Fibroblast of skin of scalp (primary cell): Measurements from ENCODE around the gene WDFY3.

ENCODE experiments used
- DNase-seq: peaks from one replicate; pipeline ENCODE4 v3.0.0-alpha.2; 2013

WDFY3 gene

DNA sequence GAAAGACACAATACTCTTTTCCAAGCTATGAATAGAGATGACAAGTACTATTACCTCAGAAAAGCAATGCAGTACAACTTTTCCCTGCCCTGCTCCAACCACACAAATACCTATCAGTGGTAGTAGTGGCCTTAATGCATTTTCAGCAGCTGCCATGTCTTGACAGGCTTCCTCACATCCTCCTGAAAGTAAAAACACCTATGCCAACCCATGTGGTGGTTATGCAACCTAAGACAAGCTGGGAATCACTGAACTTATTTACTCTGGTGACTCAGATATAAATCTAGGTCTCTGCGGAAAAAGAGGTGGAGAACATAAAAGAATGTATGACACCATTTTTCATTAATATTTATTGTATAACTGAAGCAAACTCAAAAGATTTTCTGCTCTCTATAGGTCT lies 14.5 kb downstream of the WDFY3 start:
- peak; percentile 44 for DNase-seq

DNA sequence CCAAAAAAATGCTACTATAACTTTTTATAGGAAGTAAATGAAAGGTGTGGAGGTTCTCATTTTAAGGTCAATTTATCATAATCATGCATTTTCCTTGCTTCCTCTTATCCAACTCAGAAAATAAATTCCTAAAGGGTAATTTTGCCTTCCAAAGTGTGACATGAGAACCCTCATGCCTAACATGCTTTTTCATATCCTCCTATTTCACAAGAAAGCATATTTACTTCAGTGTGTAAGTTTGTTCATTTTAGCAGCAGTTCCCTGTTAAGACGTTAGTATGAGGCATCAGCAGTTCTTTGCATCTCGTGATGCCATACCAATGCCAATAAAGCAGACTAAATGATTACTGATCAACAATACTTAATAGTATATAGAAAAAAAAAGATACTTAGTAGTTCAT lies 18.4 kb downstream of the WDFY3 start:
- peak; percentile 31 for DNase-seq

DNA sequence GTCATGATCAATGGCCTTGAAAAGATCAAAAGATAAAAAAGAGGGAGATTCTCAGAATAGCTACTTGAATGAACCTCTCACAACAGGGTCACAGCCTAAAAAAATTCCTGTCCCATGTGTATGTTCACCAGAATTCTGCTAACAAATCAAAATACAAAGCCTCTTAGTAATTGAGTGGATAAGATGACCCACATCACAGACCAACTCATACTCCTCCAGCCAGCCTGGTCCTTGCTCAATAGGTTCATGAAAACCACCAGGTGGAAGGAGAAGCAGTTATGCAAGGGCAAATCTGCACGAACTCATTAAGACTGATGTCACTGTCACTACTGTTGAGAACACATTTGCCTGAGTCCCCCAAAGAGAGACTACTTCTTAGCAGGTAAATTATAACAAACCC lies 21.5 kb downstream of the WDFY3 start:
- DNase-seq: no peak

DNA sequence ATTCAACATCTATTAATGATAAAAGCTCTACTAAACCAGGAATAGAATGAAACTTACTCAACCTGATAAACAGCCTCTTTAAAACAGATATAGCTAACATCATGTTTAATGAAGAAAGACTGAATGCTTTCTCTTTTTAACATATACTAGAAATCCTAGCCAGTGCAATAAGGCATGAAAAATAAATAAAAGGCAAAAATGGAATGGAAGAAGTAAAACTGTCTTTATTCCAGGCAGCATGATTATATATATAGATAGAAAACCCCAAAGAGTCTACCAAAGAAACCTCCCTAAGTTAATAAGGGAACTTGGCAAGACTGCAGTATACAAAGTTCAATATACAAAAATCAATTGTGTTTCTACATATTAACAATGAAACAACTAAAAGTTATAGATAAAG lies 25.5 kb downstream of the WDFY3 start:
- no peak for DNase-seq

DNA sequence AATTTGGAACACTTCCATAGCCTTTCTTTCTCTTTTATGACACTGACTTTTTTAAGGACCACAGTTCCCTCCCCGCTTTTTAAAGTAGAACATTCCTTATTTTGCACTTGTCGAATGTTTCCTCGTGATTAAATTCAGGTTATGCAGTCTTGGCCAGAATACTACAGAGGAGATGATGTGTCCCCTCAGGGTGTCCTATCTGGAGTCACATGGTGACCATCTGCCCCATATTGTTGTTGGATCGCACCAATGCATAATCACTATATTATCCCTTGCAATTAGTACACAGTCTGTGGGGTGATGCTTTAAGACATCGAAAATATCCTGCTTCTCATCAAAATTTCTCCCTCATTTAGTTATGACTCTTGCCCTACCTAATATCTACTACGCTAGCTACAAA lies 27.4 kb downstream of the WDFY3 start:
- no peak for DNase-seq

DNA sequence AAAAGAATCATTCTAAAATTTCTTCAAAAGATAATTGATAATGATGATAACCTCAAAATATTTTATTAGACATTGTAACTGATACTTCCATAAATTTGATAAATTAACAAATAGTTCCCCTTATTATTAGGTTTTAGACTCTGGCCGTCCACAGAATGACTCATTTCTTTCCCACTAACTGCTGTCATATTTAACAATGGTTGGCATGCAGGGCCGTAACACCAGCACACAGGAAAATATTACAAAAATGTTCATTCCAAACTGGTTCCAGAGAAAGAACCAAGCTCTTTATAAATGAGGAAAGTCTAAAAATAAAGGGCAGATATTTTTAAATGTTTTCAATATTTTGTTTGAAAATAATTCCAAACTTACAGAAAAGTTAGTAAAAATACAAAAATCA lies 28.2 kb downstream of the WDFY3 start:
- DNase-seq: peak; percentile 88

DNA sequence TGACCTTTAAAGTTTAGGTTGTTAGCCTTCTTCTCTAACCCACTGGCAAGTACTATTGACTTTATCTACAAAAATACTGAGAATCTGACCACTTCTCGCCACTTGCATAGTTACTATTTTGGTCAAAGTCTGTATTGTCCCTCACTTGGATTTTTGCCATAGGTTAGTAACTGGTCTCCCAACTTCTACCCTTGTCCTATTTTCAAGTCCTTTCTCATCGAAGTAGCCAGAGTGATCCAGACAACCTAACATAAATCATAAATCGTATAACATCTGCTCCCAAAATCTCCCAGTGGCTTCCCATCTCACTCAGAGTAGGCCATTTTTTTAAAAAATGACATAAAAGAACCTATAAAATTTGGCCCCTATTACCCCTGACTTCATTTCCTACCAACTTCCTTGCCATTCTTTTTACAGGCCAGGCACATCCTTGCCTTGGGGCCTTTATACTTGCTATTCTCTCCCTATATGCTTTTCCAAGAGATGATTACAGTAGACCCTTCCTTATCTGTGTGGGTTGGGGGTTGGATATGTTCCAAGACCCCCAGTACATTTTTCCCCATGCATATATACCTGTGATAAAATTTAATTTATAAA lies 29.0 kb downstream of the WDFY3 start:
- DNase-seq: no peak

DNA sequence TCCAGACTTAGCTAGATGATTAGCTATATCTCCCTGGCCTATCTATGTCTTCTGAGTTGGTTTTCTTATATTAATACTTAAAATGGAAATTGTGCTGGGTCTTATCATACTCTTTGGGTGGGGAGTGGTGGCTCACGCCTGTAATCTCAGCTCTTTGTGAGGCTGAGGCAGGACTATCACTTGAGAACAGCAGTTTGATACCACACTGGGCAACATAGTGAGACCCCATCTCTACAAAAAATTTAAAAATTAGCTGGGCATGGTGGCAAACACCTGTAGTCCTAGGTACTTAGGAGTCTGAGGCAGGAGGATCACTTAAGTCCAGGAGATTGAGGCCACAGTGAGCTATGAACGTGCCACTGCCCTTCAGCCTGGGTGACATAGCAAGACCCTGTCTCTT lies 30.4 kb downstream of the WDFY3 start:
- DNase-seq: no peak

DNA sequence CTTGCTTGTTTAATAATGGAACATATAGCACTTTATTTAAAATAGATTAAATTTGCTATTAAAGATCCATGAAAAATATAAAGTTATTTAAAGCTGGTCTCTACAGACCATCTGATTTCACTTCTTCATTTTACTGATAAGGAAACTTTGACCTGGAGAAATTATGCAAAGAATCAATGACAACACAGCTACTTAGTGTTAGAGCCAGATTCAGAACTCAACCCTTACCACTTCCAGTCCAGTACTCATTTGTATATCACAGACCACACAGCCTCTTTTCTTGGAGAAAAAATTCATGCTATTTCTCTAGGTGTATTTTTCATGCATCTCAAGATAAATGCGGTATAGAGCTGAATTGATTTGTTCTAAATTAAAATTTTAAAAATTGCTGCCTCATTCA lies 34.0 kb downstream of the WDFY3 start:
- no peak for DNase-seq

DNA sequence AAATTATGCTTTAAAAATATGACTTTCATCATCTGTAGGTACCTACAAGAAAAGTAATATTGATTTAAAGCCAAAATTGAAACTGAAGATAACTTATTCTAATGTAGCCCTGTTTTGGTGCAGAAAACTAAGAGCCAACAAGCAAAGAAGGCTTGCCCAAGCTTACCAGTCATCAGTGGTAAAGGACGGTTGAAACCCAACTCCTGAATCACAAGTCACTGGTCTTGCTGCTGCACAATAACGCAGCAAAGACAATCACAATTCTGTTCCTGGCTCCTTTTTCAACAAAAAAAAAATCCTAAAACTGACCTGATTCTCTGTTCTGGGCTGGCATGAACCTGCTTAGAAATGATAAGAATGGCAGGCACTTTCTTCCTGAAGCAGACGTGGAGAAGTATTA lies 34.5 kb downstream of the WDFY3 start:
- DNase-seq: no peak

DNA sequence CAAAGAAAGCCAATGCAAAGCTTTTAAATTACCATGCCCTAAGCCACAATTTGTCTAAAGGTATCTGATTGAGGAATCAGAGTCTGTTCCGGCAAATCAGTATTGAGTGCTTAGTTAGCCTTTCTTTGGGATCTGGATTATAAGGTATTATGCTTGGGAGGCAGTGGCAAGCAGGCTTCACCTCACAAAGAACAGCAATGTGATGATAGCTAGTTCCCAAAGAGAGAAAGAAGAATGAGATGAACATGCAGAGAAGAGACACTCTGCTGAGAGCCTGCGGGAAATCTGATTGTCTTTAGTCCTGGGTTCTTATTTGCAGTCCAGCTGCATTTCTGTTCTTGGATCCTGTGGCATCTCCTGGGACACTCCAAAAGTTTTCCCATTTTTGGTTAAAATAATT lies 35.2 kb downstream of the WDFY3 start:
- DNase-seq: no peak

DNA sequence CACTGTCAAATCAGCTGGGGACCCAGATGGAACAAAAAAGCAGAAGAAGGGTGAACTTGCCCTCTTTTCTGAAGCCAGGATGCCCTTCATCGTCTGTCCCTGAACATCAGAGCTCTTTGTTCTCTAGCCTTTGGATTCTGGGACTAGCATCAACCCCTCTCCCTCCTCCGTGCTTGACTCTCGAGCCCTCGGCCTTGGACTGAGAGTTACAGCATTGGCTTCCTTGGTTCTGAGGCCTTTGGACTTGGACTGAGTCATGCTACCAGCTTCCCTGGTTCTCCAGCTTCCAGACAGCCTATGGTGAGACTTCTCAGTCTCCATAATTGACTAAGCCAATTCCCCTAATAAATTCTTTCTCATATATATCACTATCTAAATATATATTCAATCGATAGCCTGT lies 38.4 kb downstream of the WDFY3 start:
- no peak for DNase-seq

DNA sequence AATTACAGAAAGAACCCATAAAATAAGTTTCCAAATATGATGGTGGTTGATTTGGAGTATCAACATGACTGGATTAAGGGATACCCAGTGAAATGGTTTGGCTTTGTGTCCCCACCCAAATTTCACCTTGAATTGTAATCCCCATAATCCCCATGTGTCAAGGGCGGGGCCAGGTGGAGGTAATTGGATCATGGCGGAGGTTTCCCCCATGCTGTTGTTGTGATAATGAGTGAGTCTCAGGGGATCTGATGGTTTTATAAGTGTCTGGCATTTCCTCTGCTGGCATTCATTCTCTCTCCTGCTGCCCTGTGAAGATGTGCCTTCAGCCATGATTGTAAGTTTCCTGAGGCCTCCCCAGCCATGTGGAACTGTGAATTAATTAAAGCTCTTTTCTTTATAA lies 39.1 kb downstream of the WDFY3 start:
- DNase-seq: no peak

DNA sequence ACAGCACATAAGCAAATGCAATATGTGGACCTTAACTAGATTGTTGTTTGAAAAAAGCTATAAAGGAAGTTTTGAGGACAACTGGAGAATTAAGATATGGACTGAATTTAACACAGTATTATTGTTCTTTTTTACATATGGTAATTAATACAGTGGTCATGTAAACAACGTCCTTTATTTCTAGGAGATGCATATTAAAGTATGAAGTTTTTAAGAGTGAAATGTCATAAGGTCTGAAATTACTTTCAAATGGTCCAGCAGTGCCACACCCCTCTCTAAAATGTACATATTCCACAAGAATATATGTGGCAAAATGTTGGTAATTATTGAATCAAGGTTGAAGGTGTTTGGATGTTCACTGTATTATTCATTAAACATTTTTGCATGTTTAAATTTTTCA lies 40.9 kb downstream of the WDFY3 start:
- DNase-seq: no peak

DNA sequence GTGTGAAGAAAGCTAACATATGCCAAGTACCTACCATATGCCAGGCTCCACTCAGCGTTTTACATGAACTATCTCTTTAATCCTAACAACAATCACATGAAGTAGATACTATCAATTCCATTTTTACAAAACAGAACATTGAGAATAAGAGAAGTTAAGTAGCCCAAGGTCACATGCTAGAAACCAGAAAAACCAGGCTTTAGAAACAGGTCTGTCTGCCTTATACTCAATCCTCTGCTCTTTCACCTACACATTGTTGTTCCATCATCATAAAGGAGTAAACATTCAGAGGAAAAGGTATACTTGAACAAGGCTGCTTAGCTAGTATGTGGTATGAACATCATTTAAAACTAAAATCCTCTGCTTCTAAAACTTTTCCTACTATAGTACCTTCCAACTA lies 42.1 kb downstream of the WDFY3 start:
- DNase-seq: no peak

DNA sequence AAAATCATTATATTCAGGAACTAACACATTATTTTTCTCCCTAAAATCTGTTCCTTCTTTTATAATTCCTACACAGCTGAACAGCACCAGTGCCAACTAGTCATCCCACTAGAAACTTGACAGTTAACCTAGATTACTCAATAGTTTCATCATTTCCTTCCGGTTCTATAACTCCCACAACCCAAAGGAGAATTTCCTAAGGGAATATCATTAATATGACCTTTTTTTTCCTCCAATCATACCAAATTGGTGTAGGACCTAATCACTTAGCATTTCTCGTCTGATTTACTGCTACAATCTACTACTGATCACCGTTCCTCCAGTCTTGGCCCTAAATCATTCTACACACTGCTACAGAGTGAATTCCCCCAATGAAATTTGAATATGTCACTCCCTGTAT lies 45.9 kb downstream of the WDFY3 start:
- DNase-seq: peak; percentile 78

DNA sequence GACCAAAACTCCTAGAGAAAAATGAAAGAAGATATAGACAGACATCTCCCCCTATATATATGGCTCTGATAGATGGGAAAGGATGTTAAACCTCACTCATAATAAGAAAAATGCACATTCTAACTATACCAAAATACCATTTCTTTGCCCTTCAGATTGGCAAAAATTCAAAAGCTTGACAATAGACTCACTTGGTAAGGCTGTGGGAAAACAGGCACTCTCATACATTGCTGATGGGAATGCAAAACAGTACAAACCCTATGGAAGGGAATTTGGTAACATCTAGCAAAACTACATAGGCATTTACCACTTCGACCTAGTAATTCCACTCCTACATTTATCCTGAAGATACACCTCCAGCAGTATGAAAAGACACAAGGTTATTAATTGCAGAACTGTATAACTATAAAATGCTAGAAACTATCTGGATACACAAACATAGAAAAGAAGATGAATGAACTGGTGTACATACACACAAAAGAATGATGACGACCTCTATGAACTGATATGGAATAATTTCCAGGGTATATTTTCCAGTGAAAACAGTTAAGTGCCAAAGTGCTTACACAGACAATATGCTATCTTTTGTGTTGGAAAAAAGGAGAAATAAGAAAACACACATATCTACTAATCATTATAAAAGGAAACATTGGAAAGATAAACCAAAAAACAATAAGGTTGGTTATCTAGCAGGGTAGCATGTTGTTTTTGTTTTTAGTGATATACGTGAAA lies 48.5 kb downstream of the WDFY3 start:
- DNase-seq: peak; percentile 46

DNA sequence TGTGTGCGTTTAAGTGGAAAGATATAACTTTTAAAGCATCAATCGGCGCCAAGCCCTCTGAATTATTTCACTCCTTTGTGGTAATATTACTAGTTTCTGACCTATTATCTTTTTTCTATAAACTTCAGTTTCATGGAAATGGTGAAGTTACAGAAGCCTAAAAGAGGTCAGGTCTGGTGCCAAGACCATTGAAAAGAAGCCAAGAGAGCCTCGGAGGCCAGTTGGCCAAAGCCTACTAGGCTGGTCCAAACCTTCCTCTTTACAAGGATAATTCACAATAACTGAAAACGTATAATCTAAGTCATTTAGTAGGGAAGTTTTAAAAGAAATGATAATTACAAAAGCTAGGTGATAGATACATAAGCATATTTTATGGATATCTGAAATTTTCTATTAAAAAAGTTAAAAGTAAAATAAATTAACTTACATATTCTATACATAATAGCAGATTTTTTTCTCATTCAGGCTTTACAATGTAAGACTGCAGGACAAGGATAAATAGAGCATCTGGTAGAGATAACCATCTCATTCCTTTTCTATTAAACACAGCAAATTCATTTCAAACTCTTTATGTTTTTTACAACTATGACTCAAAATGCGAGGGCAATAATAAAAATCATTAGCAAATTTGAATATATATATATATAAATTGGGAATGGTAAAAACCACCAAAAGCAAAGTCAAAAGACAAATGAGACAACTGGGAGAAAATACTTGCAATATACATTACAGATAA lies 49.2 kb downstream of the WDFY3 start:
- DNase-seq: no peak

DNA sequence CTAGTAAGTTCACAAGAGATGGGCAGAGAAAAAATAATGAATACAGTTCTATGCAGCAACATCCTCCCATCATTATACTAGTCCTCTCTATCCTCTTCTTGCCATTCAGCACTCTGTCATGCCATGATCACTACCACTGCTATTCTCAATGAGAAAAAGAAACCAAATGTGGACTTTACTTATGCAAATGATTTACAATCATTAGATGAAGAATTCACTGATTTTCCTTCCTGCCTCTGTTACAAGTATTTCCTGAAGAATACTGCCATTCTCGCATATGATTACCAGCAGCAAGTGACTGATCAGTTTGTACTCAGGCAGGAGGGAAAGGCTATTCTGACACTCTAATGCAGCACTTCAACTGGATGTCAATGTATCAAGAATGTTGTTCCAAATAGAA lies 50.3 kb downstream of the WDFY3 start:
- no peak for DNase-seq

DNA sequence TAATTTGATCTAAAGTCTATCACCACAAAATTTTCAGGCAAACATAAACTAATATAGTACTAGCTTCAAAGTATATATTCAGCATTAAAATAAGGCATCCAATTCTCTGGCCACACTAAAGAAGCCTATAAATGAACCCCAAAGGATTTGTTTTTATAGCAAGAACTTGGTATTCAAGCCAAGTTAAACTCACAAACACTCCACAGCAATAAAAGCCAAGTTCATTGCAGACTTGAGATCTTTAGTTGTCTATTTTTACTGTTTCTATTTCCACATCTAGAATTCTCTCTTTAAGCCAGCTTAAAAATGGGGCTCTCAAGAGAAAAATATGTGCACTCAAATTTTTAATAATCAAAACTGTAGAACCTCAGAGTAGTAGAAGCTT lies 51.1 kb downstream of the WDFY3 start:
- peak; percentile 4 for DNase-seq

DNA sequence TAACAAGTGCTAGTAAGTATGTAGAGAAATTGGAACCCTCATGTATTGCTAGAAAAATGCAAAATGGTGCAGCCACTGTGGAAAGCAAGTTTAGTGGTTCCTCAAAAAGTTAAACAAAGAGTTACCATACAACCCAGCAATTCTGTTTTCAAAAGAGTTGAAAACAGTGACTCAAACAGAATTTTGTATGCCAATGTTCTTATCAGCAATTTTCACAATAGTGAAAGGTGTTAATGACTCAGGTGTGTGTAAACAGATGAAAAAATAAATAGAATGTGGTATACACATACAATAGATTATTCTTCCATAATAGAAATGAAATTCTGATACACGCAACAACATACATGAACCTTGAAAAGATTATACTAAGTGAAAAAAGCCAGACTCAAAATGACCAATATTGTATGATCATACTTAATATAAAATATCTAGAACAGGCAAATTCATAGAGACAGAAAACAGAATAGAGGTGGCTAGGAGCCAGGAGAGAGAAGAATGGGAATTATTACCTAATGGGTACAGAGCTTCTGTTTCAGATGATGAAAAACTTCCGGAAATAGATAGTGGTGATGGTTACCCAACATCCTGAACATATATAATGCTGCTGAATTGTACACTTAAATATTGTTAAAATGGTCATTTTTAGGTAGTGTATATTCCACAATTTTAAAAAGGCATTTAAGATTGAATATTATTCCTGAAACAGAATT lies 51.6 kb downstream of the WDFY3 start:
- no peak for DNase-seq

DNA sequence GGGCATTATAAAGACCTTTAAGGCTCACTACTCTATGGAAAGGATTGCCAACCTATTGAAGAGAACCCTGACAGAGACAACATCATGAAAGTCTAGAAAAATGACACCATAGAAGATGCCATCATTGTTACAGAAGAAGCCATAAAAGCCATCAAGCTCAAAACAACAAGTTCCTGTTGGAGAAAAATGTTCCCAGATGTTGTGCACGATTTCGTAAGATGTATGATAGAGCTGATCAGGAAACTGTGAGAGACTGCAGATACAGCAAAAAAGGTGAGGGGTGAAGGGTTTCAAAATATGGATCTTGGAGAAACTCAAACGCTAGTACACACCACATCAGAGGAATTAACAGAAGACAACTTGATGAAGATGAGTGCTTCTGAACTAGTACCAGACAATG lies 53.3 kb downstream of the WDFY3 start:
- no peak for DNase-seq

DNA sequence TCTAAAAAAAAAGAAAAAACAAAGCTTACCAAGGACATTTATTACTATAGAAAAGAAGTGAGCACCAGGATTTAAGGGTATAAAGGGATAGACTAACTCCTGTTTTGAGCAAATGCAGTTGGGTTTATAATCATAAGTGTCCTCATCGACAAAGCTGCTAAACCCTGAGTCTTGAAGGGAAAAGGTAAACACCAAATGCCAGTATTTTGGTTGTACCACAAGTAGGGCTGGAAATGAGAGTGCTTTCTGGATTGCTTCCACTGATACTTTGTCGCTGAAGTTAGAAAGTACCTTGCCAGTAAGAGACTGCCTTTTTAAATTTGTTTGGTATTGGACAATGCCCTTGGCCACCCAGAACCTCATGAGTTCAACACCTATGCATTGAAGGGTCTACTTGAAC lies 53.7 kb downstream of the WDFY3 start:
- no peak for DNase-seq

DNA sequence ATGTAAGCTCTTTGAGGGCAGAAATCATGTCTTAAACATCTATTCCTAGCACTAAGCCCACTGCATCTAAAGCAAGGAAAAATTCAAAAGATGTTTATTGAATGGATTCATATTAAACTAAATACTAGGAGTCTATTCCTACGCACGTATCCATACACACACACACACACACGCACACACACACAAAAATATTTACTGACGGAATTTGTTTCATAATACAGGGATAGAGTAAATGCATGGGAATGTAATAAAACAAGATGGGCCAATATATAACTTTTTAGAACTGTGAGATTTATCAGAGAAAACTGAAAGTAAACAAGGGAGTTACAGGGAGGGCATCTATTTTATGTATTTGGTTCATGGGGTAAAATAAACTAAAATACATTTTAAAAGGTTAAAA lies 57.6 kb downstream of the WDFY3 start:
- no peak for DNase-seq
